Measurements from ENCODE around the gene NECTIN3.

NECTIN3 gene

DNA sequence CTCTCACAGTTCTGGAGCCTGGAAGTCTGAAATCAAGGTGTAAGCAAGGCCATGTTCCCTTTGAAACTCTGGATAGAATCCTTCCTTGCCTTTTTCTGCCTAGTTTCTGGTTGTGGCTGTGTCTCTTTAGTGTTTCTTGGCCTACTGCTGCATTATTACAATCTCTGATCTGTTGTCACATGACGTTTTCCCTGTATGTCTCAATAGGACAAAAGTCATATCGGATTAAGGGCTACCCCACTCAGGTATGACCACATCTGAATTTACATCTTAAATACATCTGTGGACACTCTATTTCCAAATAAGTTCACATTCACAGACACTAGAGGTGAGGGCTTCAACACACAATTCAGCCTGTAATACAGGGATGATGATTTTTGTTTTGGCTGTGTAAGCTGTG, 13.3 kb downstream of the NECTIN3 start:
- no peak for DNase-seq (ENCODE audit: low spot score)

- no peak for DNase-seq (ENCODE audit: low spot score)
These were observed 16.4 kb downstream of the NECTIN3 start for GRCh38 chr3:111087924-111088469.

GRCh38 chr3:111096487-111097209, 25.0 kb downstream of the NECTIN3 start:
- no peak for DNase-seq (ENCODE audit: low spot score)

- no peak for DNase-seq (ENCODE audit: low spot score)
These were observed 32.2 kb downstream of the NECTIN3 start for GRCh38 chr3:111103807-111104206.

DNA sequence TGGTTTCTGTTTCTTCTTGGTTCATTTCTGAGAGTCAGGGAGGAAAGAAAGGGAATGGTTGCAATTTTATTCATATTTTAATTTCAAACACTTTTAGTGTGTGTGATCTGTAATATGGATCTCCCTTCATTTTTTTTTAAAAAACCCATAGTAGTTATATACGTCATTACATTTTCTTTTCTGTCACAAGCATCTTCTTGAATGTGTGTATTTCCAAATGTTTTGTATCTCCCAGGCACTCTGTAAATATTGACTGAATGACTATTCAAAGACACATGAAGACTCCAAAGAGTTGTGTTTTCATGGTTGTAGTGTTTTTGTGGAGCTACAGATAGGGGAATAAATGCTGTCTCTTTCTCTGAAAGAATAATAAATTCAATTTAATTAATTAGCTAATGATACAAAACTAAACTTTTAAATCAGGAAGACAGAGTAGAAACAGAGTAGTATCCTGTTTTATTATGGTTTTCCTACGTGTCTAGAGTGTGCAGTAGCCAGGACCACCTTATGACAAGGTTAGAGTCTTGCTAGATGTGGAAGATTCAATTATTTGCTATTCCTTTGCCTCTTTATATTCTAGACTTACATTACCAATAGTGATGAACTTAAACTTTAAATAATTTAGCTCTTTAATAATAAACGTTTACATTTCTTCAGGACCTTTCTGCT, 35.5 kb downstream of the NECTIN3 start:
- no peak for DNase-seq (ENCODE audit: low spot score)

DNA sequence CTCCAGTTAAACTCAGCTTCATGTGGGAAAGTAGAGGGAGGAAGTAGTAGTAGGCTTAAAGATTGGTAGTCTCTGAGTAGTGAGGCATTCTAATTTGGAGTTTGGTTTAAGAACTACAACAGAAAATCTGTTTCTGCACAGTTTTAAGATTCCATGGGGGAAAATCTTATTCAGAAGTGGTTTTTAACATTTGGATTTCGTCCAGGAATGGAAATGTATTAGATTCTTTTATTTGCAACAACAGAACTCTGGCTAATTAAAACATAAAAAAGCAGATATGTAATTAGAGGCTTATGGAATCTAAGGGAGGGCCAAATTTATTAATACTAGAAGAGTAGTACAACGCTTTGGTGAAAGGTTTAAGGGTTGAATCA, 36.0 kb downstream of the NECTIN3 start:
- DNase-seq (ENCODE audit: low spot score), result no peak

DNA sequence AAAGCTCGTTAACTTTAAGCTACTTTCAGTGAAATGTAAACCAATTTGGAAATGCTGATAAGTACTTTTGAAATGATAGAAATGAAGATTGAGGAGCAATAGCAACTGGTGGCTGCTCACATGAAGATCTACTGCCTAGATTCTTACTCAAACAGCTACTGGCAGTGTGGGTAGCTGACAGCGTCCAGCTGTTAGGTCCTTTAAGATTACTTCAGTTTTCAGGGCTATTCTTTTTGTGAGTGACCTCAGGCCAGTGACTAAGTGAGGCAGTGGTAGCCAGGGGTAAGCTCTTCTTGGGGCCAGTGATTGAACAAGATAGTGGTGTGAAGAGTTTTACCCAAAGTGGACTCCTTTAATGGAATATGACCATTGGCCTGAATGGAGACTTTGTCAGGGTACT, 41.3 kb downstream of the NECTIN3 start:
- no peak for DNase-seq (ENCODE audit: low spot score)

DNA sequence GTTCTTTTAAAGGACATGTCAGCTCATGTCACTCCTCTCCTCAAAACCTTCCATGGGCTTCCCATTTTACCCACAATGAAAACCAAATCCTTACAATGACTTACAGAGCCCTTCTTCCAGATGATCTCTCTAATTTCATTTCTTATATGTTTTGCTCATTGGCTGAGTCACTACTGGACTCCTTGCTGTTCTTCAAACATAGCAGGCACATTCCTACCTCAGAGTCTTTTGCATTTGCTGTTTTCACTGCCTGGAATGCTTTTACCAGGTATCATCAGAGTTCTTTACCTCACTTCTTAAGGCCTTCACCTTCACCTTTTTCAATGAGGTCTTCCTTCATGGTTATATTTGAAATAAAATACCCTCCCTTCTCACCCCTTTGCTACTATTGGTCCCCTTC, 57.3 kb downstream of the NECTIN3 start:
- DNase-seq (ENCODE audit: low spot score), result no peak

GRCh38 chr3:111130827-111131226, 59.2 kb downstream of the NECTIN3 start:
- no peak for DNase-seq (ENCODE audit: low spot score)

DNA sequence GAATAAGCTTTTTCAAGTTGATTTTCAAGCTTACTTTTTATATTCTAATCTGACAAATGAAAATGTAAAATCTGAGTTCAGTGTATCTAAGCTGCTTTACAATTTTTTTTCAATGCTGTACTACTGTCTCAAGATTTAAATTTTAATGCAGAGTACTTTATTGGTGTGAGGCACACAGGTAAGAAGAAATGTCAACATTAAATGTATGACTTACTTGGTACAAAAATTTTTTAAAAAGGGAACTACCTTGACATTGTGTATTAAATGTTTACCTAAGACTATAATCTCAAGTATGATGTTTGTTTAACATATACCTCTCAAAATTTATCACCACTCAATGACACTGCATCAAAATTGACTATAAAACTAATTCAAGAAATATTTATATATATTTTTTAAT, 62.7 kb downstream of the NECTIN3 start:
- DNase-seq (ENCODE audit: low spot score), result no peak

- DNase-seq (ENCODE audit: low spot score), result no peak
These were observed 79.8 kb downstream of the NECTIN3 start for GRCh38 chr3:111151438-111151837.

DNA sequence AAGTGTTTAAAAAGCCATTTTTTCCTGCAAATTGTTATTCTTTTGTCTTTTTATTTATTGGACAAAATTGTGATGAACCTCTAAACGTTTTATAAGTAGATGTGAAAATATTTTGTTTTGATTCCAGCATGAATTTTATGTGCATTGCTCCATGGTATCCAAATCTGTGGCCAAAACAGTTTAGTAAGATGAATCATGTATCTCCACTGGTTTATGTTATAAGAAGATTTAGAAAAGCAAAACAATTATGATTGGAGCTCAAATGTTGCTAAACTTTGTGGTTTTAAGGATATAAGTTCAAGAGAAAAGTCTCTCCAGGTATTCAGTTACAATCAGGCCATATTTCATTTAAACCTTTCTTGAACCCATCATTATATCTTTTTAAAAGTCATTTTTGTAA, 80.9 kb downstream of the NECTIN3 start:
- DNase-seq (ENCODE audit: low spot score), result no peak

GRCh38 chr3:111156517-111156916, 84.9 kb downstream of the NECTIN3 start:
- no peak for DNase-seq (ENCODE audit: low spot score)

DNA sequence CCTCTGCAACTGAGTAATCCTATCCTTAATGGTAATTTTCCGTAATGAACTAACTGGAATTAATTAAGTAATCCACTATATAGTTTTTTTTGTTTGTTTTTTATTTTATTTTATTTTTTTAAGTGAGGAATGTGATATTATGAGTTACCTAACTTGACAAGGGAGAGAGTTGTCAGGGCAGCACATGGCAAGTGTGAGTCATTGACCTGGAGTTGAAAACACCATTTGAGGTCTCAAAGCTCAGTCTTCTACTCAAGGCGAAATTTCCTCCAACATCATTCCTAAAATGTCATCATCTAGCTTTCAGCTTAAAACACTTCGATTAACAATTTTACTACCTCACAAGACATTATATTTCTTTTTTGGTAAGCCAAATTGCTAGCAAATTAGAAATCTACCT, 87.8 kb downstream of the NECTIN3 start:
- DNase-seq (ENCODE audit: low spot score), result no peak

- no peak for DNase-seq (ENCODE audit: low spot score)
These were observed 93.0 kb downstream of the NECTIN3 start for GRCh38 chr3:111164621-111165020.

GRCh38 chr3:111165411-111165810, 93.8 kb downstream of the NECTIN3 start:
- DNase-seq (ENCODE audit: low spot score), result no peak

GRCh38 chr3:111173328-111173900, 101.8 kb downstream of the NECTIN3 start:
- DNase-seq (ENCODE audit: low spot score), result no peak

- DNase-seq (ENCODE audit: low spot score), result no peak
These were observed 102.3 kb downstream of the NECTIN3 start for GRCh38 chr3:111173906-111174305.

DNA sequence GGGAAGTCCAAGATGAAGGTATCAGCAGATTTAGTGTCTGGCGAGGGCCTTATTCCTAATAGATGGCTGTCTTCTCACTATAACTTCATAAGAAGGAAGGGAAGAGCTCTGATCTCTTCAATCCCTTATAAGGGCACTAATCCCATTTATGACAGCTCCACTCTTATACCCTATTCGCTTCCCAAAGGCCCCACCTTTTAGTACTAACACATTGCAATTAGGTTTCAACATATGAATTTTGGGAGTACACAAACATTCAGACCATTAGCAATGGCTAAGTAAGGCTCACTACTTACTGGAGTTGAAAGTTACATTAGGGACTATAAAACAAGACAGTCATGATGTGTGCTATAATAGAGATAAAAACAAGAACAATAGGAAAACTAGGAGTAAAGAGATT, 118.9 kb downstream of the NECTIN3 start:
- DNase-seq (ENCODE audit: low spot score), result no peak

DNA sequence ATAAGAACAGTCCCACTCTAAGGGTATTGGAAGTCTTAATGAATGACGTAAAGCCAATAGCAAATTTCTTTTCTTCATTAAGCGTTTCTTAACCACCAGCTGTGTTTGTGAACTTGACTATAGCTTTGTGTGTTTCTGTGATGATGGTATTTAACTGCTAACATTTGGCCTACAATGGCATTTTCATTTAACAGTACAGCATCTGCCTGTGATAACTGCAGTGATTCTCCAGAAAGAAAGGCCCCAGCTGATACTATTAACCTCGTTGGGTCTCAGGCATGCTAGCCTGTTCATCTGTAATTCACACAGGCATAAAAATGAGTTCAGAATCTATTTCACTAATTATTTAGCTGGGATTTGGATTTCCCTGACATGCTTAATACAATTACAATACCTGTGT, 121.9 kb downstream of the NECTIN3 start:
- DNase-seq (ENCODE audit: low spot score), result no peak

DNA sequence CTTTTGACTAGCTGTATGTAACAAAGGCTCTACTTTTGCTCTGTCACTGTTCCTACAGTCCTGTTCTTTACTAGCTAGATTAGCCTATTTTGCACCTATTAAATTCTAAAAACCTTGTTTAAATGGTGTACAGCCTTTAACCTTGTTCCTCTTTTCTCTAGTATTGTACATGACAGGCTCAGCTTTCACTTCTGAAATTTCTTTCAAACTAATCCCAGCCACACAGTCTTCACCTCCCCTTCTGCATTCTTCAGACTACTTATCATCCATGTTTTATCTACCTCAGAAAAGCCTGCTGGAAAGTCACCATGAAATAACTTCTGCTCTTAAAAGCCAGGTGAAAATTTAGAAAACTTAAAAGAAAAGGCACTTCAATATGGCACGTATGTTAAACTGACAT, 122.4 kb downstream of the NECTIN3 start:
- no peak for DNase-seq (ENCODE audit: low spot score)

- no peak for DNase-seq (ENCODE audit: low spot score)
These were observed 125.9 kb downstream of the NECTIN3 start for GRCh38 chr3:111197485-111197884.

GRCh38 chr3:111200027-111200426, 128.4 kb downstream of the NECTIN3 start:
- DNase-seq (ENCODE audit: low spot score), result no peak

Measured in ecto neural progenitor cell (in vitro differentiated cells).